Measurements from ENCODE around the gene TNRC18.
"Not testable (repeated sequence)": the region's sequence is repeated elsewhere in the genome, so short reads cannot be mapped to it uniquely, and the experiment has no call there.

TNRC18 gene

DNA sequence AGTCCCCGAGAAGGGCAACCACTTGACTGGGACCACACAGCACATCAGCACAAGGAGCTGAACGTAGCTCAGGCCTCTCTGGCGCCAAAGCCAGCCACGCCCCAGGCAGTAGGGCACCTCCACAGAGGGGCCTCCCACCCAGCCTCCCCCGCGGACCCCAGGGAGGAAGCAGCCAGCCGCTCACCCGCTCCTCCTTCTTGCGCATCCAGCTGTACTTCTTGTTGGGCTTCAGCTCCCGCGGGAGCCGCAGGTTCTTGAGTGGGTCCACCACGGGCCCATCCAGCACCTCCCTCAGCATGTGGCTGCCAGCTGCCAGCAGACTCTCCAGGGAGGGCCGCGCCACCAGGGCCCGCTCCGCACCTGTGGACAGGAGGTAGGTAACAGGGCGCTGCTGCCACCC, 61.2 kb downstream of the TNRC18 start:
- TF ChIP-seq, protein P1, sequence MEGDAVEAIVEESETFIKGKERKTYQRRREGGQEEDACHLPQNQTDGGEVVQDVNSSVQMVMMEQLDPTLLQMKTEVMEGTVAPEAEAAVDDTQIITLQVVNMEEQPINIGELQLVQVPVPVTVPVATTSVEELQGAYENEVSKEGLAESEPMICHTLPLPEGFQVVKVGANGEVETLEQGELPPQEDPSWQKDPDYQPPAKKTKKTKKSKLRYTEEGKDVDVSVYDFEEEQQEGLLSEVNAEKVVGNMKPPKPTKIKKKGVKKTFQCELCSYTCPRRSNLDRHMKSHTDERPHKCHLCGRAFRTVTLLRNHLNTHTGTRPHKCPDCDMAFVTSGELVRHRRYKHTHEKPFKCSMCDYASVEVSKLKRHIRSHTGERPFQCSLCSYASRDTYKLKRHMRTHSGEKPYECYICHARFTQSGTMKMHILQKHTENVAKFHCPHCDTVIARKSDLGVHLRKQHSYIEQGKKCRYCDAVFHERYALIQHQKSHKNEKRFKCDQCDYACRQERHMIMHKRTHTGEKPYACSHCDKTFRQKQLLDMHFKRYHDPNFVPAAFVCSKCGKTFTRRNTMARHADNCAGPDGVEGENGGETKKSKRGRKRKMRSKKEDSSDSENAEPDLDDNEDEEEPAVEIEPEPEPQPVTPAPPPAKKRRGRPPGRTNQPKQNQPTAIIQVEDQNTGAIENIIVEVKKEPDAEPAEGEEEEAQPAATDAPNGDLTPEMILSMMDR (conservative IDR thresholded peaks at IDR 0.05; ENCODE audit: low read depth, low read length) = no peak
- H4K20me1 ChIP-seq (ENCODE audit: insufficient read depth) = no peaks in the 10 kb centered on the region
- H3K4me1 ChIP-seq (ENCODE audit: low read depth, poor library complexity, severe bottlenecking) = peaks cover 8% of the 10 kb centered on the region
- no peak overlapping the region for H2AFZ ChIP-seq (ENCODE audit: low read depth)
- no peak overlapping the region for H3K27ac ChIP-seq
- H3K4me3 ChIP-seq (IDR thresholded peaks at IDR 0.05; ENCODE audit: insufficient read depth, low read depth, low read length) = no peak overlapping the region
- no peak overlapping the region for H3K4me2 ChIP-seq
- H3K36me3 ChIP-seq (ENCODE audit: insufficient read depth) = peaks cover 2% of the 10 kb centered on the region; the same call in 1 of the 2 replicates
- no peaks in the 10 kb centered on the region for H3K27me3 ChIP-seq (ENCODE audit: insufficient read depth, low read depth)
- H3K79me2 ChIP-seq (ENCODE audit: insufficient read depth, low read depth) = no peaks in the 10 kb centered on the region
- H3K9ac ChIP-seq = no peak overlapping the region

DNA sequence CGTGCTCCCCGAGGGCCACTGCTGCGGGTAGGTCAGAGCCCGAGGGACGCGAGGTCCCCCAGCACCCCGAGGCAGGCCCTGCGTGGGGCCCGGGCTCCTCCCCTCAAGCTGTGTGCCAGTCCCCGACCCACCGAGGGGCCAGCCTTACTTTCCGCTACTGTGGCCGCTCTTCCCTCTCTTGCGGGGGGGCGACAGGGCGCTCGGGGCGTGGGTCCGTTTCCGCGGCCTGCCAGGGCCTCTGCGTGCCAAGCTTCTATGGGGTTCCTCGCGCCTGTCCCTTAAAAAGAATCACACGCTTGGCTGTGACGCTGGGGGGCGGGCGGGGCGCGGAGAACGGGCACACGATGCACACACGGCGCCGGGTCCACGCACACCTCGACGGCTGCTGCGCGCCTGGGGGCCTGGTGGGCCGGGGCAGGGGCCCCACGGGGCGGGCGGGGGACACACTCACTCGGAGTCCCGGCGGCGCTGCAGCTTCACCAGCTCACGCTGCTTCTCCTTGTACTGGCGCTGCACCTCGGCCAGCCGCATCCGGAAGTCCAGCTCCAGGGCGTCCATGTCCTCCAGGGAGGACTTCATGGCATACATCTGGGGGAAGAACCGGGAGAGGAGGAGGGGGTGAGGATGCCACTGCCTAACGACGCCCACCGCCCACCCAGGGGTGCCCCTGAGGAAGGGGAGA, 62.0 kb downstream of the TNRC18 start:
- Histone ChIP-seq H3K27me3 (ENCODE audit: insufficient read depth, low read depth) (no peaks in the 10 kb centered on the region), H3K9ac (no peak overlapping the region), H3K4me3 (IDR thresholded peaks at IDR 0.05; ENCODE audit: insufficient read depth, low read depth, low read length) (no peak overlapping the region), H3K27ac (no peak overlapping the region), H3K36me3 (ENCODE audit: insufficient read depth) (peaks cover 3% of the 10 kb centered on the region; the same call in 1 of the 2 replicates), H2AFZ (ENCODE audit: low read depth) (no peak overlapping the region), H3K4me2 (no peak overlapping the region), H3K79me2 (ENCODE audit: insufficient read depth, low read depth) (no peaks in the 10 kb centered on the region), H3K4me1 (ENCODE audit: low read depth, poor library complexity, severe bottlenecking) (peaks cover 5% of the 10 kb centered on the region), H4K20me1 (ENCODE audit: insufficient read depth) (no peaks in the 10 kb centered on the region)
- TF ChIP-seq, protein P1 (conservative IDR thresholded peaks at IDR 0.05; ENCODE audit: low read depth, low read length) = no peak

DNA sequence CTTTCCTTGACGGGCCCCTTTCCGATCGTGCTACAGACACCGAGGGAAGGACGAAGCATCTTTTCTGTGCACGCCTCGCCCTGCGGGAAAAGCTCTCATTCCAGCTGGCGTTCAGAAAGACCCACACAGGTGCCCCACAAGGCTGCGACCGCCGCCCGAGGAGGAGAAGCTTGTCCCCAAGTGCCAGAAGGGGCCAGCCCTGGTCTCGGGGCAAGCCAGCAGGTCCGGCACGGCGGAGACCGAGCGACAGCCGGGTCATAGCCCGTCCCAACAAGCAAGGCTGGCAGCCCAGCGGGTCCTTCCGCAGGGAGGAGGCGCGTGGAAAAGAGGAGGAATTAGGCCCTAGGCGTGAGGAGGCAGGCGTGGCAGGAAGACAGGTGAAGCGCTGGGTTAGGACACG, 62.7 kb downstream of the TNRC18 start:
- H3K27me3 ChIP-seq (ENCODE audit: insufficient read depth, low read depth) = no peaks in the 10 kb centered on the region
- peaks cover 3% of the 10 kb centered on the region for H3K4me1 ChIP-seq (ENCODE audit: low read depth, poor library complexity, severe bottlenecking)
- H3K36me3 ChIP-seq (ENCODE audit: insufficient read depth) = peaks cover 3% of the 10 kb centered on the region; the same call in 1 of the 2 replicates
- H4K20me1 ChIP-seq (ENCODE audit: insufficient read depth) = no peaks in the 10 kb centered on the region
- no peak overlapping the region for H3K4me3 ChIP-seq (IDR thresholded peaks at IDR 0.05; ENCODE audit: insufficient read depth, low read depth, low read length)
- H3K4me2 ChIP-seq = no peak overlapping the region
- H3K9ac ChIP-seq = no peak overlapping the region
- H2AFZ ChIP-seq (ENCODE audit: low read depth) = no peak overlapping the region
- H3K79me2 ChIP-seq (ENCODE audit: insufficient read depth, low read depth) = no peaks in the 10 kb centered on the region
- TF ChIP-seq, protein P1 (conservative IDR thresholded peaks at IDR 0.05; ENCODE audit: low read depth, low read length) = no peak
- H3K27ac ChIP-seq = no peak overlapping the region

DNA sequence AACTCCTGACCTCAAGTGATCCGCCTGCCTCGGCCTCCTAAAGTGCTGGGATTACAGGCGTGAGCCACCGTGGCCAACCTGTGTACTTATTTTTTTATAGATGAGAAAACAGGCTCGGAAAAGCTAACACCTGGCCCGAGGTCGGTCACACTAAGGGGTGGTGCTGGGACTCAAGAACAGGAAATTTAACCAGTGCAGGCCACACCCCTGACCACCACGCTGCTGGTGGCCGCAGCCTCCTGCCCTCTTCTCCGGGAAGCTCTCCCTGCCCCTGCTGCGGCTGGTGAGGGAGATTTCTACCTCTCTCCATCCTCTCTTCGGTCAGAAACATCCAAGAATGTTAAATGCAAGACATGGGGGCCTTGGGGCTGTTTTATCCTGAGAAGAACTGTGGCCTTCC, 63.2 kb downstream of the TNRC18 start:
- H3K4me2 ChIP-seq = no peak overlapping the region
- no peaks in the 10 kb centered on the region for H3K79me2 ChIP-seq (ENCODE audit: insufficient read depth, low read depth)
- H3K9ac ChIP-seq = no peak overlapping the region
- H3K4me3 ChIP-seq (IDR thresholded peaks at IDR 0.05; ENCODE audit: insufficient read depth, low read depth, low read length) = no peak overlapping the region
- TF ChIP-seq, protein P1 (conservative IDR thresholded peaks at IDR 0.05; ENCODE audit: low read depth, low read length) = no peak
- H3K27ac ChIP-seq = no peak overlapping the region
- H3K4me1 ChIP-seq (ENCODE audit: low read depth, poor library complexity, severe bottlenecking) = peaks cover 8% of the 10 kb centered on the region
- no peak overlapping the region for H2AFZ ChIP-seq (ENCODE audit: low read depth)
- H3K36me3 ChIP-seq (ENCODE audit: insufficient read depth) = peaks cover 3% of the 10 kb centered on the region; the same call in 1 of the 2 replicates
- H4K20me1 ChIP-seq (ENCODE audit: insufficient read depth) = no peaks in the 10 kb centered on the region
- no peaks in the 10 kb centered on the region for H3K27me3 ChIP-seq (ENCODE audit: insufficient read depth, low read depth)

DNA sequence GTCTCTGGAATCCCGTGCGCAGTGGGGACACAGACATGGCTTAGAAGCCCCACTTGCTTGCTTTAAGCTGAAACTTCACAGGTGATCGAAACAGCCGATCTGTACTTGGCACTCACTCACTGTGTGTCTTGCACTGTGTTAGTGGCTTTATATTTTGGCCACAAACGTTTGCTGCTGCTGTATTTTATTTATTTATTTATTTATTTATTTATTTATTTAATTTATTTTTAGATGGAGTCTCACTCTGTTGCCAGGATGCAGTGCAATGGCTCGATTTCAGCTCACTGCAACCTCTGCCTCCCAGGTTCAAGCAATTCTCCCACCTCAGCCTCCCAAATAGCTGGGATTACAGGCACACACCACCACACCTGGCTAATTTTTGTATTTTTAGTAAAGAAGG, 63.6 kb downstream of the TNRC18 start:
- not testable (repeated sequence) for H3K27ac ChIP-seq; H3K9ac ChIP-seq; H3K36me3 ChIP-seq (ENCODE audit: insufficient read depth); H3K4me2 ChIP-seq; H2AFZ ChIP-seq (ENCODE audit: low read depth); H3K27me3 ChIP-seq (ENCODE audit: insufficient read depth, low read depth); H3K4me3 ChIP-seq (IDR thresholded peaks at IDR 0.05; ENCODE audit: insufficient read depth, low read depth, low read length); H3K79me2 ChIP-seq (ENCODE audit: insufficient read depth, low read depth); H4K20me1 ChIP-seq (ENCODE audit: insufficient read depth)
- peaks cover 12% of the 10 kb centered on the region for H3K4me1 ChIP-seq (ENCODE audit: low read depth, poor library complexity, severe bottlenecking)

Data from KMS-11 (cell line).